Endometrial microvascular endothelial cells (primary cell): Measurements from ENCODE around the gene TAF1C. TPM values are rescaled to one million over a fixed set of nuclear protein-coding genes. Genes with fewer than 3 reads are reported as not detected.

ENCODE experiments used
- in situ Hi-C: cut with HindIII; loops from 2 replicates; pipeline ENCODE4 v1.10.0; 2017; ENCODE audit warnings: low sequenced_read_pairs, low pct_unique_long_range_greater_than_20kb; ENCODE audit errors: inconsistent ontology term
- total RNA-seq: library from RNA; depleted of rRNA; stranded (reverse); fragments of >200 nt; gene quantifications from one replicate; pipeline ENCODE4 v1.2.3, GENCODE V29; 2015; ENCODE audit errors: inconsistent ontology term

The TAF1C gene
- total RNA-seq, 1 donor from 2014 or later: 51.9 TPM

DNA sequence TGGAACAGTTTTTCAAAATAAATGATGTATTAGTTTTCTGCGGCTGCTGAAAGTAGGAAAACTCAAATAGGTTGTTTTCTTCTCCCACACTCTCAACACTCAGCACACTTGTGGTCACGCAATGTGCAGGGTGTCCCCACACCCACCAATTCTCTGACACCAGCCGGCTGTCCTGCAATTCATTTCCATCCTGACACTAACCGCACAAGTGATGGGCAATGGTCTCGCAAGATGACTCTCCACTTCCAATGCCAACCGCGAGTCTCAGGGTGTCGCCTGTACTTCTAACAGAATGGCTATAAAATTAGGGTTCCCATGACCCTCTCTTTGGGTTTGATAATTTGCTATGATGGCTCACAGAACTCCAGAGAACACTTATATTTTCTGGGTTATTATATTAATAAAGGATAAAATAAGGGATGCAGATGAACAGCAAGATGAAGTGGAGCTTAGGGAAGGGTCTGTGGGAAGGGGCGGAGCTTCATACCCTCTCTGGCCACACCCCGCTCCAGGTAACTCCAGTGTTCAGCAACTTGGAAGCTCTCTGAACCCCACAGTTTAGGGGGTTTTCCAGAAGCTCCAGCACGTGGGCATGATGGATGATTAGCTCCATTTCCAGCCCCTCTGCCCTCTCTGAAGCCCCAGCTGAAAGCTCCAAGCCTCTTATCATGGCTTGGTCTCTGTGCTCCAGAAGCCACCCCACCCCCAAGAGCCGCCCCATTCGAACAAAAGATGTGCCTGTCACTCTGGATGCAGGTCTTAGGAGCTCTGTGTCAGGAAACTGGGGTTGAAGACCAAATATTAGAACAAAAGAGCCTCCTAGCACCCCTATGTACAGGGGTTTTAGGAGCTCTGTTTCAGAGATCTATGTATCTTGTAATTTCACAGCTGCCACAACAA is 19.8 kb downstream of the TAF1C start:
- in situ Hi-C loops: no loop called here

- in situ Hi-C loops: no loop called here
Measured at GRCh38 chr16:84165746-84166145, 21.1 kb downstream of the TAF1C start.

GRCh38 chr16:84161801-84162200 is 25.1 kb downstream of the TAF1C start:
- in situ Hi-C loops: no loop called here

DNA sequence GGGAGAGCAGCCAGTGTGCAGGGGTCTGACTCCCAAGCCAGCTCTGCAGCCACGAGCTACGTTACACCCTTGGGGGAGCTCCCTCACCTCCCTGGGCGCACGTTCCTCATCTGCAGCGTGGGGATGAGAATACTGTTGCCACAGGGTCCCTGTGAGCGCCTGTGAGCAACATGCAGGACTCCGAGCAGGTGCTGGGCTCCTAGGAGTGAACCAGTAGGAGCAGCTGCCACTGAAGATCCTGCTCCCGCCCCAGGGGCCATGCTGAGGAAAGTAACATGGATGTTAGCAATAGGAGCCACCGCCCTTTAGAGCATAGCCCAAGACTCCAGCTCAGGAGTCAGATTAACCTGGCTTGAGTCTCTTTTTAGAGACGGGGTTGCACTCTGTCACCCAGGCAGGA is 25.8 kb downstream of the TAF1C start:
- in situ Hi-C loops: no loop called here

DNA sequence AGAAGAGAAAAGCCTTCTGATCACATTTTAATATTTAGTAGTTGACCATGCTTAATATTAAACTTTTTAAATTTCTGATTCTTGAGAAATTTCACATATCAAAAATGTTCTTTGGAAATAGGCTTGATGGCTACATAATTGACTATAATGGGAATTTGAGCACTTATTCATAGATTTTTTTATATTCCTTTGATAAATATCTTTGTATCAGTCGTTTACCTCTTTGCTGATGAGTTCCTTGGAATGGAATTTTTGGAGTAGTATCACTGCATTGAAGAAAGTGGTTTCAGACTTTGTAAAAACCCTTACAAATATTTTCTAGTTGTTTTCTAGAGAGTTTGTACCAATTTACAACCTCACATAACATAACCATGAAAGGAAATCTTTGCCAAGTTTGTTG is 27.1 kb downstream of the TAF1C start:
- in situ Hi-C loops: no loop called here

DNA sequence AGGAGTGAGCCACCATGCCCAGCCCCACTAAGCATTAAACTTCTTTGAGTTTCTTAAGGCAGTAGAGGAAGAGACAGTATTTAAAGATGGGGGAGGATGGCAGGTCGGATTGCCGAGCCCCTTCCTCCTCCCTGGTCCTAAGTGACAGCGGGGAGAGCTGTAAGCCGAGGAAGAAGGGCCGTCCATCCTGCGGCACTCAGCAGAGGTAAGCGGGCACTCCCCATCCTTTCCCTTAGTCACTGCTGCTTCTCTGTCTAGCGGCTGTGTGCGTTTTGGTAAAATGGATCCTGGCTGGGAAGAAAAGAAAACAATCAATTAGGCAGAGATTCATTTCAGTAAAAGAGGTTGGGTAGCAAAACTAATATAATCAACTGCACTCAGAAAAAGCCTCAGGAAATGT is 27.9 kb downstream of the TAF1C start:
- in situ Hi-C loops: no loop called here

DNA sequence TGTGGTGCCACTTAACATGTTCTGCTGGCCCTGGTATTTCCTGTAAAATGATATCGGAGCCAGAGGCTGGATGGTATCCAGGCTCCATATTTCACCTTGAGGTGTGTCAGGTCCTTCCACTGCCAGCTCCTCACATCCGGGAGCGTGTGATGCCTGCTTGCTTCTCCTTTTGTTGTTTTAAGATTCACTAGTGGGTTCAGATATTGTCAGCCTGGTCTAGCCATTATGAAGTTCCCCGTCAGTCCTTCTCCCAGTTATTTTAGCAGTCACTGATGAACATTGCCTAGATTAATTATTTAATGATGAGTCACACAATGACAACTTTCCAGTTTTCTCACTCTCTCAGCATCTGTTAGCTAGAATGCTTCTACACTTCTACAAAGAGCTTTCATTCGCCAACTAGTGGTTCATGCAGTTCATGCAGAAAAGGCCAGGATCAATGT is 30.5 kb downstream of the TAF1C start:
- in situ Hi-C loops: no loop called here

- in situ Hi-C loops: no loop called here
Measured at GRCh38 chr16:84155771-84156170, 31.1 kb downstream of the TAF1C start.

GRCh38 chr16:84155226-84155625 is 31.6 kb downstream of the TAF1C start:
- in situ Hi-C loops: no loop called here

GRCh38 chr16:84153660-84154214 is 33.1 kb downstream of the TAF1C start:
- in situ Hi-C loops: no loop called here

GRCh38 chr16:84150926-84151325 is 35.9 kb downstream of the TAF1C start:
- in situ Hi-C loops: no loop called here

DNA sequence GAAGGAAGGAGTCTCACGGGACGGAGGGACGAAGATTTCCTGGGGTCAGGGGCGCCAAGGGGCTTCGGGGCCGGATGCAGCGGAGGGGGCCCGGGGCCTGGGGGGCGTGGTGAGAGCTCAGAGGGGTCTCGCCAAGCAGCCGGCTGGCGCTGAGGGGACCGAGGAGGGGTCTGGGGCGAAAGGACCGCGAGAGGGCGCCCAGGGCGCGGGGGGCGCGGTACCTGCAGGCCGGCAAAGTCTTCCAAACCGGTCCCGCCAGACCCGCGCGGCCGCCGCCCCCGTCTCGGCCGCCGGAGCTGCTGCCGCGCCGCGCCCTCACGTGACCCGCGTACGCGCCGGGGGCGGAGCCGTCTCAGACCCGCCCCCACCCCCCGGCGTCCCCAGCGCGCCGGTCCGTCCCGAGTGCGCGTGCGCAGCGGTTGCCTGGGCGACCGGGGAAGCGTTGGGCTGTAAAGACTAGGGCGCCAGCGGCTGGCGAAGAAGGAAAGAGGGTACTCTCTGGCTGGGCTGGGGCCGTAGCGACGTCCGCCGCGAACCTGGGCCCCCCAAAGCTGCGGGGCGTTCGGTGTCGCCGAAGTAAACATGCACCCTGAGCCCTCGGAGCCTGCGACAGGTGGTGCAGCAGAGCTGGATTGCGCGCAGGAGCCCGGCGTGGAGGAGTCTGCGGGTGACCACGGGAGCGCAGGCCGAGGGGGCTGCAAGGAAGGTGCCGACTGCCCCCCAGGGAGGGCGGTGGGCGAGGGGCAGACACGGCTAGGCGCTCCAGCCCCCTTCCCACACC is 41.8 kb downstream of the TAF1C start, which contains the start of the genes DNAAF1 and HSDL1:
Gene DNAAF1 (plus strand): TSS at position 450 of the 781 bp plus-strand sequence. CDS start 133 bp downstream, at position 583.
Gene HSDL1 (minus strand): TSS at position 319 of the 781 bp plus-strand sequence. CDS start 13,856 bp downstream, outside the sequence.
- in situ Hi-C loops: no loop called here

DNA sequence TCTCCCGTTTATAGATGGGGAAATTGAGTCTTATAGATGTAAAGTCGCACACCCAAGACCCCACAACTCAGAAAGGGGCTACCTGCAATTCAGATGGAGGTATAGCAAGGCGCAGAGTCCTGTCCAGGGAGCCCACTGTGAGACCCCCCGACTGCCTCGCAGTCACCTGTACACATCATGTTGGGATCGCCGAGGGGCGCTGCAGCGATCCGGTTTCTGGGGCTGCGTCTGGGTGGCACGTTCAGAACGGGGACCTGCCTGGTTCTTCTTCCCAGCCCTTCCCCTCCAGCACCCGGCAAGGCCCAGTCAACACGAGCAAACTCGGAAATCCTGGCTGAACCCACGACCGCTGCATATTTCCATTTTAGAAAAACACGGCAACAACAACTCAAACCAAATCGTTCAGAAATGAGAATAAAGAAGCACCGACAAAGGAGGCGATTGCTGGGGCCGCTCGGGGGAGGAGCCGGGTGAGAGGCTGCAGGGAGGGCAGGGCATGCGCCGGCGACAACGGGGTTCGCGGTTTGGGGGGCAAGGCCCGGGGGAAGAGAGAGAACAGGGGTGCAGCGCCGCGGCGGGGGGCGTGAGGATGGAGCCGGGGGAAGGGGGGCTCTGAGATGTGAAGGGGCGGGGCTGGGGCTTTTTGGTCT is 42.5 kb downstream of the TAF1C start:
- in situ Hi-C loops: no loop called here

GRCh38 chr16:84143784-84144199 is 43.1 kb downstream of the TAF1C start:
- in situ Hi-C loops: no loop called here

DNA sequence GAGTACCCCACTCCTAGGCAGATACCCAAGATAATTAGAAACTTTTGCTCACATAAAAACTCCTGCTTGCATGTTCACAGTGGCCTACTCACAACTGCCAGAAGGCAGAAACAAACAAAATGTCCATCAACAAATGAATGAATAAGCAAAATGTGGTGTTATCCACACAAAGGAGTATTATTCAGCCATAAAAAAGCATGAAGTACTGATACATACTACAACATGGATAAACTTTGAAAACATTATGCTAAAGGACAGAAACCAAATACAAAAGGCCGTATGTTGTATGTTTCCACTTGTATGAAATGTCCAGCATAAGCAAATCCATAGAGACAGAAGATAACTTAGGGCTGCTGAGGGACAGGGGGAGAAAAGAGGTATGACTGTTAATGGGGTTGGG is 43.8 kb downstream of the TAF1C start:
- in situ Hi-C loops: no loop called here

DNA sequence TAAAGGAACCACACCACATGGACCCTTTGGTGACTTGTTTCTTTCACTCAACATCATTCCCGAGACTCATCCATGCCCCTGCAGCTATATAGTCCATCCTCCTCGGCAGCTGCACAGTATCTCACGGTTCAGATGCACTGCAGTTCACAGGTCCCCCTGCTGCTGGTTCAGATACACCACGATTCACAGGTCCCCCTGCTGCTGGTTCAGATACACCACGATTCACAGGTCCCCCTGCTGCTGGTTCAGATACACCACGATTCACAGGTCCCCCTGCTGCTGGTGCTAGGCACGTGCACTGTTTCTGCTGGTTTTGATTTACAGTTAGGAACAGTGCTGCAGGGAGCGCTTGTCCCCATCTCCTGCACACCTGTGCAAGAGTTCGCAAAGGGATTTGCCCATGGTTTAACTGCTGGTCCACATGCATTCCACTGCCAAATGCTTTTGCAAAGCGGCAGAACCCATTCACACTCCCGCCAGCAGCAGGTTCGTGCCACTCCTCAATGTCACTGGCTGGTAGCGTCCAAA is 45.6 kb downstream of the TAF1C start:
- in situ Hi-C loops: no loop called here

DNA sequence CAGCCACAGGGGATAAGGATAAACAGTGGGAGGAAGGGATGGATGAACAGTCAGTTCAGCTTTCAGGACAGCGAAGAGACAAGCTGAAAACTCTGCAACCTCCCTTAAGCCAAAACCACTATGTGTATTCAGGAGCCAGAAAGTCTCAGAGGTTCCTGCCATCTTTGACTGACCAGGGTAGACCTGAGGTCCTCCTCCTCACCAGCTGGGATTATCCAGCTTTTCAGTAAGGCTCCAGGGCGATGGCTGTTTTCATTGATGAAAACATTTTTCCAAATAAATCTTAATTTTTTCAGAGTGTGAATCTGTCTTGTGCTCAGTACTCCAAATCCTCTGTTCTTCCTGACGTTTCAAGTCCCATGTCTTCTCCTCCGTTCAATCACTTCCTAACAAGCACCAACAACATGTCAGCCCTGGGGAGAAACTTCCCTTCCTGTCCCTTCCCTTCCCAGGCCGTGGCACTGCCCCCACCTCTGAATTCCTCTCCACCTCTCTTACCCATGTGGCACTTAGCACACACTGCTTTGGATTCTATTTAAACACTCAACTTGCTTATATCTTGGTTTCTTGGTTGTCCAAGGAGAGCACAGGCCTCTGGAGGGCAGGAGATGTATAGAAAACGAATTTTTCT is 47.1 kb downstream of the TAF1C start:
- in situ Hi-C loops: no loop called here
